ENCODE results near the gene ARSB.
A peak's percentile ranks its signal among the peaks of the same experiment; 100 is the strongest.

ARSB gene

GRCh38 chr5:78985116-78985724 is at the start of gene ARSB:
TSS of gene ARSB (minus strand) at chr5:78985310. CDS start at chr5:78985248, 62 bp downstream.
- DNase-seq, result peak; percentile 74

- no peak for DNase-seq
Observed at GRCh38 chr5:79032782-79033181, 47.7 kb upstream of the ARSB start.

GRCh38 chr5:79032031-79032695 is 47.1 kb upstream of the ARSB start:
- no peak for DNase-seq

DNA sequence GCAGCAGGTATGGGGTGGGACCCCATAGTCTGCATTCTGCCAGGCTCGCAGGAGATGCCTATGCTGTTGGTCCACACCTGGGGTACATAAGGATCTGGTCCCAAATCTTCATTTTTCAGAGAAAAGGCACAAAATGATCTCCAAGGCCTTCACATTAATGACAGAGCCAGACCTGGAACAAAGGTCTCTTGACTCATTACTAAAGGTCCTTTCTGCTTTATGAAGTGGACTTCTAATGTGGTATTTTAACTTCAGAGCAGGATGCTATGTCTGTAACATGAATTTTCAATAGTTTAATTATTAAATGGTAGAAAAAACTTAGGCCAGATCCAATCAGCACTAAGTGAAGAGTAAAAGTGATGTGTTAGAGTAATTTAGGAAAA is 46.4 kb upstream of the ARSB start:
- DNase-seq, result no peak

- DNase-seq, result no peak
Observed at GRCh38 chr5:79030663-79031484, 45.8 kb upstream of the ARSB start.

DNA sequence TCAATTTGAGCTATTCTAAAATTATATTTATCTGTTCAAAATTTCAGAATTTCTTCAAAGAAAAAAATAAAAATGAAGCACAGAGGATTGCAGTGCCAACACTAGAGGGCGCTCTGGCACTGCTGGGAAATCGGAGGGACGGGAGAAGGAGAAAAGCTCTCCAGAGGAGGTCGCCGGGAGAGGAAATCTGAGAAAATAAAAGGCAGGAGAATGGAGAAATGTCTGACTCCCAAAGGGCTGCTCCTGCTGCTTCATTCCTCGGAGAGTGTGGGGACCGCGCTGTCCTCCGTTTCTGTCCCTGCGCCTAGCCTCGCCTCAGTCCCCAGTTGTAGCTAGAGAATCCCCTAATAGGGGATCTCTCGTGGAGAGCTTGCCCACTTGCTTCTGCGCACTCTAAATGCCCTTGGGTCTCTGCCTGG is 40.0 kb upstream of the ARSB start:
- DNase-seq, result peak; percentile 78

GRCh38 chr5:79023947-79024346 is 38.8 kb upstream of the ARSB start:
- DNase-seq, result no peak

GRCh38 chr5:79023348-79023747 is 38.2 kb upstream of the ARSB start:
- DNase-seq, result no peak

DNA sequence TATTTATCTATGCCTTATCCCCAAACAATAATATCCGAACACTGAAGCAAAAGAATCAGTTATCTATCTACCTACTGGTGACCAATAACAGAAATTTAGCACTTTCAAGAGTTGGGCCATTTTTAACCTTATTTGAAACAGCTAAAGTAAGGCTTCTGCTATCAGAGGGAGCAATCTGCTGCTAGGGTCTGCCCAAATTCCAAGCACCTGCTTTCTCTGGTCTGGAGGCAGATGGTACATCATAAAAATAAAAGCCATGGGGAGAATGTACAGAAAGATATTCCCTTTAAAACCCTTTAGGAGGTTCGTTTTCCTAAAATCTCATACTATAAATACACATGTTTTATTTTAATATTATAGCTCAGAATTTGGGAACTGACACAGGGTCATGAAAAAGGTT is 37.7 kb upstream of the ARSB start:
- DNase-seq, result no peak

GRCh38 chr5:79021753-79022152 is 36.6 kb upstream of the ARSB start:
- no peak for DNase-seq

GRCh38 chr5:79020861-79021561 is 35.9 kb upstream of the ARSB start:
- DNase-seq, result peak; percentile 66

- no peak for DNase-seq
Observed at GRCh38 chr5:79014631-79015030, 29.5 kb upstream of the ARSB start.

GRCh38 chr5:79011869-79012268 is 26.8 kb upstream of the ARSB start:
- no peak for DNase-seq

DNA sequence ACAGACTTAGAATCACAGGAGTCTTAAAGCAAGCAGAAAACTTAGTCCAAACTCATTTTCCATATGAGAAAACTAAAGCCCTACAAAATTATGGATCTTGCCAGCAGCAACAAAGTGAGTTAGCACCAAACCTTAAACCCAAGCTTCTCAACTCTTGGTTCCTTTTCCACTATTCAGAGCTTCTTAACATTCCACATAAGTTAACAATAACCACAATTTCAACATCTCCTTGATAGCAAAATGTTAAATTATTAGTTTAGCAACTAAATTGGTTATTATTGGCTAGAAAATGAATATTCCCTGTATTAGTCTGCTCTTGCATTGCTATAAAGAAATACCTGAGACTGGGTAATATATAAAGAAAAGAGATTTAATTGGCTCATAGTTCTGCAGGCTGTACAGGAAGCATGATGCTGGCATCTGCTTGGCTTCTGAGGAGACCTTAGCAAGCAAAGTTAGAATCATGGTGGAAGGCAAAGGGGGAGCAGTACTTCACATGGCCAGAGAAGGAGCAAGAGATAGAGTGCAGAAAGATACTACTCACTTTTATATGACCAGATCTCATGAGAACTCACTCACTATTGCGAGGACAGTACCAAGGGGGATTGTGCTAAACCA is 26.2 kb upstream of the ARSB start:
- DNase-seq, result no peak

- no peak for DNase-seq
Observed at GRCh38 chr5:79008362-79008761, 23.3 kb upstream of the ARSB start.

- DNase-seq, result no peak
Observed at GRCh38 chr5:79007872-79008271, 22.8 kb upstream of the ARSB start.

GRCh38 chr5:79005936-79006631 is 21.0 kb upstream of the ARSB start:
- no peak for DNase-seq

- DNase-seq, result no peak
Observed at GRCh38 chr5:79005151-79005550, 20.0 kb upstream of the ARSB start.

- DNase-seq, result no peak
Observed at GRCh38 chr5:79002374-79002773, 17.3 kb upstream of the ARSB start.

DNA sequence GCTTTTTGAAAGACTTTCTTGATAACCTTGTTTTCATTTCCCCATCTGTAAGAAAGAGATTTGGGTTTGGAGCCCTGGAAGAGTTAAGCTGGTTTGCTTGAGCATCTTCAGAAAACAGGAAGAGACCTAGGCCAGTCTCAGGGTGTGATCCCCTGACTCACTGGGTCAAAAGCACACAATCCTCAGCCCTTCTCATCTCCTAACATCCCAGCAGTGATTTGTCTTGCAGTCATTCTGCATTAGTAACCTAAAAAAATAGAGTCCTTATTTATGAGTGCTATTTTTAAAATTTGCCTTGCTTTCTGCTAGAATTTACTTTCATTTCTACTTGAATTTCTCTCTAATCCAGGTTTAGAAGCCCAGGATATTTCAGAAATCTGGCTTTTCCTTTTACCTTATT is 16.4 kb upstream of the ARSB start:
- no peak for DNase-seq

DNA sequence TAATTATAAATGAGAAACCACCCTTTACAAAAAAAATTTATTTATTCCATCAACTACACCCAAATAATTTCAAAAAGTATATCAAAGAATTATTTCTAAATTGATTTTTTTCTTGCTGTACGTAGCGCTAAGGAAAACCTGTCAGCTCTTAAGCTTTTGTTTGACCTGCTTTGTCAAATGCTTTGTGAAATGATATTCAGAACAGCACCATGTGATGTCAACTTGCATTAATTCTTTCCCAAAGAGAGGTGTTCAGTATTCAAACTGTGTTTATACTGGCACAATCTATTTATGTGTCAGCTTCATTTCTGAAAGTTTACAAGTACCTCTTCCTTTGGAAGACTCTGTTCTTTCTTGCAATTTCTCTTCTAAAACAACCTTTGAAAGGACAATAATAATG is 12.0 kb upstream of the ARSB start:
- DNase-seq, result no peak

- no peak for DNase-seq
Observed at GRCh38 chr5:78995521-78996007, 10.5 kb upstream of the ARSB start.
